MM.1S (cell line): ENCODE results near the gene ACBD4.

Experiments used
- CTCF ChIP-seq: fragments of 300-600 bp; sonication (generic); IDR thresholded peaks from 2 replicates; pipeline ENCODE4 v1.5.1; 2016; ENCODE audit warnings: antibody characterized with exemption, low read length, mixed read lengths
- EZH2 ChIP-seq: fragments of 300-600 bp; sonication (generic); optimal IDR thresholded peaks from 2 replicates; pipeline ENCODE3; 2017; ENCODE audit warnings: low read depth, mild to moderate bottlenecking, antibody characterized with exemption, low read length, mixed read lengths
- EZH2phosphoT487 ChIP-seq: fragments of 300-600 bp; sonication (generic); IDR thresholded peaks from 2 replicates; pipeline ENCODE4 v1.6.1; 2018; ENCODE audit warnings: antibody characterized with exemption, low read length

GRCh38 chr17:45132572-45133463, 2.7 kb upstream of the ACBD4 start:
- TF ChIP-seq CTCF (peak; percentile 73), EZH2 (no peak), EZH2phosphoT487 (no peak)
